HG03064 (cell line): Measurements from ENCODE around the gene TGDS.

ENCODE experiments used
- ATAC-seq: cut with Tn5 transposase; IDR thresholded peaks from one replicate; pipeline ENCODE4 v1.9.1; 2021; ENCODE audit warnings: low read depth; ENCODE audit not compliant: unreplicated experiment

TGDS gene

DNA sequence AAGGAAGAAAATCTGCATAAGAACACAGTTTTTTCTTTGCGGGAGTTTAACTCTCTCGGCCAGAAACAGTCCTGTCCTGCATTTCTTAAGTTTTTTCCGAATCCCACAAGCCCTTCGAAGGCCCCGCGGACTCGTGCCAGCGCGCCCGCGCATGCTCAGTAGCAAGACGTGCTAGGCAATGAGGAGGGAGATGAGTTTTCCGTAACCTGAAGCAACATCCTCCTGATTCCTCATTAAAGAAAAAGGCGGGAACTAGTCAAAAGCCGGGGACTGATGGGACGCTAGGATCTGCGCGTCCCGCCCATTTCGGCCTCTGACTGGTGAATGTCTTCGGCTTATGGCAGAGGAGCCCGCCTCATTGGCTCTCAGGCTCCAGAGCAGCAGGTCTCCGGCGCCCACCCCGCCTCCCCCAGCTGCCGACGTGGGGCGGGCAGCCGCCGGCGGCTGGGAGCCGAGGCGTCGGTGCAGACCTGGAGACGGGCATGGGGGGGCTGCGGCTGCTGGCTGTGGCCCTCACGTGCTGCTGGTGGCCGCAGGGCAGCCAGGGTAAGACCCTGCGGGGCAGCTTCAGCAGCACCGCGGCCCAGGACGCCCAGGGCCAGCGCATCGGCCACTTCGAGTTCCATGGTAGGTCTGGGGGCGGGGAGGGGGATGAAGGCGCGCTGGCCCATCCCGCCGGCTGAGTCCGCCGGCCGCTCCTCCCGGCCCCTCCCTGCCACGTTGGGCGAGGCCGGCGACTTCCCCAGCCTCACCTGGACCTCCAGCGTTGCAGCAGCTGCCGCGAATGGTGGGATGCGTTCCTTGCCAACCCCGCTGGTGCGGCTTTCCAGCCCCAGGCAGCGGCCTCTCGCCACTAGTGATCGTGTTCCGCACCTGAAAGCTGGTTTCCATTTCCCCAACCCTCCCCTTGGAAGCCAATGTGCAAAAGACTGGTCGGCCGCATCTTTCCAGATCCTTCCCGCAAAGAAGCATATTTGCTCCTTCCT is 5.8 kb upstream of the TGDS start, which contains the start of gene GPR180:
GPR180 (plus strand) TSS at position 412 of the 986 bp plus-strand sequence; CDS start at position 483, 71 bp downstream.
- ATAC-seq = peak; percentile 99

DNA sequence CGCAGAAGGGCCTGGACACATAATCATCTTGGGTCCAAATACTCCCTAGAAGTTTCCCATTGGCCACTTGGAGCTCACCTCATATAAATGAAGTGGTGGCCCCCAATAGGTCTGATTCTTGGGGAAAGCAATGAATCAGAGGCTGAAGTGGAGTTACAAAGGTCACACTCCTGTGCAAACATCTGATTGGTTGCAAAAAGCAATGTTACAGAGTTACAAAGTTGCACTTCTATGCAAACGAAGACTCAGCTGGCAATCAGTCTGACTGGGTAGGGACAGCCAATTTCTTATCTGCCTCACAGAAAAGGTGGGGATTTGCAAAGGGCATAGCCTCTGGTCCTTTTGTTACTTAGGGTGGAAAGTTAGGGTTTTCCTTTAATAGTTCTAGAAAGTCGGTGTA is 3.9 kb upstream of the TGDS start:
- ATAC-seq = no peak

DNA sequence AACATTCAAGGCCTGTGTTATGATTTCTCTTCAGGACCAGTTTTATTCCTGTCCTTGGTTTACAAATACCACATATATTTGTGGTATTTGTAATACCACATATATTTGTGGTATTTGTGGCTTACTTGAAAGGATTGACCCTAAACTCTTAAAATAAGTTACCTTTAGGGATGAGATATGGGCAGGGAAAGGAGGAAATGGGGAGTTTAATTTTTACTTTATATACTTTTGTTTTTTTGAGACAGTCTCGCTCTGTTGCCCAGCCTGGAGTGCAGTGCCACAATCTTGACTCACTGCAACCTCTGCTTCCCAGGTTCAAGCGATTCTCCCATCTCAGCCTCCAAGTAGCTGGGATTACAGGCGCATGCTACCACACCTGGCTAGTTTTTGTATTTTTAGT is 2.3 kb upstream of the TGDS start:
- ATAC-seq = no peak

DNA sequence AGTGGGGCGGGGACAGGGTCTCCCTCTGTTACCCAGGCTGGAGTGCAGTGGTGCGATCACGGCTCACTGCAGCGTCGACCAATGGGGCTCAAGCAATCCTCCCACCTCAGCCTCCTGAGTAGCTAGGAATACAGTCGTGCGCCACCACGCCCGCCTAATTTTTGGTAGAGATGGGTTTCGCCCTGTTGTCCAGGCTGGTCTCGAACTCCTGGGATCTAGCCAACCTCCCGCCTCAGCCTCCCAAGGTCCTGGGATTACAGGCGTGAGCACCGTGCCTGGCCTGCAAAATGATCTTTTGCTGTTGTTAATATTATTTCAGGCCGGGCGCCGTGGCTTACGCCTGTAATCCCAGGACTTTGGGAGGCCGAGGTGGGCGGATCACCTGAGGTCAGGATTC is 621 bp upstream of the TGDS start:
- ATAC-seq = no peak

GRCh38 chr13:94595001-94595949 is 677 bp downstream of the TGDS start:
- ATAC-seq = peak; percentile 48

- no peak for ATAC-seq
Measured at GRCh38 chr13:94590744-94591143, 5.2 kb downstream of the TGDS start.

DNA sequence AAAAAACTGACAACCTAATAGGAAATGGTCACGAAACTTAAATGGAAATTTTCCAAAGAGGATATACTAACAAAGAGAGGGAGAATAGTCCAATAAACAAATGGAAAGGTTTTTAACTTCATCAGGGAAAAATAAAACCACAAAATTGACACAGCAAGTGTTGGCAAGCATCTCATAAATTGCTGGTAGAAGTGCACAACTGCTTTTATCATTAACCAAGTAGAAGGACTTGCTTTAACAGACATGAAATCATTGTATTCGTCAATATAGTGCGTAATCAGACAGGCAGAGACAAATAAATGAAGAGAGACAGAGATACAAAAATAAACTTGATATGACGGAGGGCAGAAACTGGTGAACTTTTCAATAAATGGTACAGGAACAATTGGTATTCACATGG is 7.4 kb downstream of the TGDS start:
- ATAC-seq = no peak

- no peak for ATAC-seq
Measured at GRCh38 chr13:94586371-94586770, 9.6 kb downstream of the TGDS start.

DNA sequence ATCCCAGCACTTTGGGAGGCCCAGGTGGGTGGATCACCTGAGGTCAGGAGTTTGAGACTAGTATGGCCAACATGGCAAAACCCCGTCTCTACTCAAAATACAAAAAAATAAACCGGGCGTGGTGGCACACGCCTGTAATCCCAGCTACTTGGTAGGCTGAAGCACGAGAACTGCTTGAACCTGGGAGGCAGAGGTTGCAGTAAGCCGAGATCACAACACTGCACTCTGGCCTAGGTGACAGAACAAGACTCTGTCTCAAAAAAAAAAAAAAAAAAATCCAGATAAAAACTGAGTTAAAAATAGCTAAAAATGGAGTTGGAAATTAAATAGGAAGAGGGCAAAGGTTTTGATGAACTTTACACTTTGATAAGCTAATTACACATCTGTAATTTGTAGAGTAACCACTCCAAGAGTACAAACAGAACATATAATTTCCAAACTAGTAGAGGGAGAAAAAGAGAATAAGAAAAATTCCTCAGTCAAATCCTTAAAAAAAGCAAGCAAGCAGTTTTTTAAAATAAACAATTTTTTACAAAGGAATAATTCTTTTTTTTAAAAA is 10.3 kb downstream of the TGDS start:
- ATAC-seq = no peak

- no peak for ATAC-seq
Measured at GRCh38 chr13:94583926-94584325, 12.0 kb downstream of the TGDS start.

DNA sequence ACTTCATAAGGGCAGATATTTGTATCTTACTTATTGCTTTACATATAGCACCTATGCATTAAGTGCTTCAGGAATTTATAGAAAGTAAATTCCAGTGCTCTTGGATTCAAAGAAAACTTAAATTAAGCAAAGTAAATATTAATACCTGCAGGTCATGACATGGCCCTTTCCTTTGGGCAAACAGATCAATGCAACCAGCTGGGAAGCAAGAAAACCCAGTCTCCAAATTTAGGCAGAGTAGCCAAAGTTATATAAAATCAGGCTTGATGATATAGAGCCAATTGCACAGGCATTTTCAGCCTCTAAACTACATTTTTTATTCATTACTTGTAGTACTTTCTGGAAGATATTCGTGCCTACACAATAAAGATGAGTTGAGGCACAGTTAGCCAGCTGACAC is 16.9 kb downstream of the TGDS start:
- no peak for ATAC-seq

- ATAC-seq = no peak
Measured at GRCh38 chr13:94569615-94570014, 26.3 kb downstream of the TGDS start.

- ATAC-seq = no peak
Measured at GRCh38 chr13:94568443-94568842, 27.5 kb downstream of the TGDS start.

- no peak for ATAC-seq
Measured at GRCh38 chr13:94567581-94567980, 28.4 kb downstream of the TGDS start.

DNA sequence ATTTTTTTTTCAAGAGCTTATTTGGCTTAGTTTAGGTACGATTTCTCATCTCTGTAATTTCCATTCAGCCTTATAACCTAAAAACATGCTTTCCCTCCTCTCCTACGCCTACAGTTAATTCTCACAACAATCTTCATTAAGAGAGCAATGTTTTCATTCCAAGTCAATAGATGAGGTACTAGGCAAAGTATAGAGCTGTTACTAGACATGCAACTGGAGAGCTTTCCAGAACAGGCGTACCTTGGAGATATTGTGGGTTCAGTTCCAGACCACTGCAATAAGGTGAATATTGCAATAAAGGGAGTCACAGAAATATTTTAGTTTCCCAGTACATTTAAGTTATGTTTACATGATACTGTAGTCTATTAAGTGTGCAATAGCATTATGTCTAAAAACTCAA is 34.8 kb downstream of the TGDS start:
- ATAC-seq = no peak

DNA sequence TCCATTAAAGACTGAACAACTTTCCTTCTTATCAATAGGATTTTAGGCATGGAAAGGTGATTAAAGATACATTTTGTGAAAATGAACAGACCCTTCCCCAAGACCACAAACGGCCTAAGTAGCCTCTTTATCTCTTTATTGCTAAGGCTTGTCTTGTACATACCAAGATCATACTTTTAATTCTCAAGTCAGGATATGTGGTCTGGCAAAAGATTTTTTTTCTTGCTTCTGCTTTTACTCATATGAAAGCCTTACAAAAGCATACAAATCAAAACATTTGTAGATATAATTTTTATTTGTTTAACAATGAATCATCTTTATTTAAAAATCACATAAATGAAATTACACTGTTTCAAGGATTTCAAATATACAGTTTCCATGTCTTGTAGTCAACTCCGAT is 35.8 kb downstream of the TGDS start:
- ATAC-seq = no peak

GRCh38 chr13:94559222-94559795 is 36.6 kb downstream of the TGDS start:
- ATAC-seq = no peak

DNA sequence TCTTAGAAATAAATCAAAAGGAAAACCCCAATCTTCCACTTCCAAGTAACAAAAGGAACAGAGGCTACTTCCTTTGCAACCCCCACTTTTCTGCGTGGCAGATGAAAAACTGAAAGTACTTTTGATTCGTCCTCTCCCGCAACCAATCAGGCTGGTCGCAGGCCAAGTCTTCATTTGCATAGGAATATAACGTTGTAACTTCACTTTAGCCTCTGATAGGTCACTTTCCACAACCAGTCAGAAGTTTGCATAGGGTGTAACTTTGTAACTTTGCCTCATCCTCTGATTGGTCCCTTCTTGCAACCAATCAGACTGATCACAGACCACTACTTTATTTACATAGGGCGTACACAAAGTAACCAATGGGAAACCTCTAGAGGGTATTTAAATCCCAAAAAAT is 37.2 kb downstream of the TGDS start:
- ATAC-seq = no peak

GRCh38 chr13:94557684-94558235 is 38.2 kb downstream of the TGDS start:
- ATAC-seq = no peak

DNA sequence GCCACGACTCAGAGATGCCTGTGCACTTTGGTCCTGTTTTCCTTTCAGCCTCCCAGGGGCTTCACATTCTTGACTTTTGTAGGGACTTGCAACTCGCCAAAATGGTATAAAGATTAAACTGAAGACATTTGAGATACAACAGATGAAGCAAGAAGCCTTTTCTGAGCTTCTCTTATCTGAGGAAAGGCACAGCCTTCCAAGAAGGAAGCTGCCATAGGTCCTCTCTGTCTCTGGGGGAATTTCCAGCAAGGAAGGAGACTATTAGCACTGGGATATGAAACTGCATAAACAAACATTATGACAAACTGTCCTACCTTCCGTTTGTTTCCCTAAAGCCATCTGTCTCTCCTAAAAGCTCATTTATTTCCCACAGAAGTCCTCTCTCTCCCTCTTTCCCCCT is 39.3 kb downstream of the TGDS start:
- ATAC-seq = no peak
